Thyroid gland (tissue), 4 donors: ENCODE data around the gene PNKD.

Source experiments
- POLR2A ChIP-seq, 2 donors: fragments of 450-650 bp; IDR thresholded peaks; one replicate each; pipeline ENCODE4 v1.6.1; 2017; ENCODE audit warnings: antibody characterized with exemption in 2 of 2, mild to moderate bottlenecking in 2 of 2, moderate library complexity in 1 of 2
- TF ChIP-seq, protein P1 (sequence below), 6 experiments: fragments of 200-600 bp in 3 of 6; fragments of 450-650 bp in 3 of 6; sonication (generic) in 3 of 6; IDR thresholded peaks; one replicate each; pipeline ENCODE4 v1.5.1; 2016 to 2019; ENCODE audit warnings: antibody characterized with exemption in 6 of 6, mild to moderate bottlenecking in 2 of 6, inconsistent platforms in 1 of 6, moderate library complexity in 1 of 6

DNA sequence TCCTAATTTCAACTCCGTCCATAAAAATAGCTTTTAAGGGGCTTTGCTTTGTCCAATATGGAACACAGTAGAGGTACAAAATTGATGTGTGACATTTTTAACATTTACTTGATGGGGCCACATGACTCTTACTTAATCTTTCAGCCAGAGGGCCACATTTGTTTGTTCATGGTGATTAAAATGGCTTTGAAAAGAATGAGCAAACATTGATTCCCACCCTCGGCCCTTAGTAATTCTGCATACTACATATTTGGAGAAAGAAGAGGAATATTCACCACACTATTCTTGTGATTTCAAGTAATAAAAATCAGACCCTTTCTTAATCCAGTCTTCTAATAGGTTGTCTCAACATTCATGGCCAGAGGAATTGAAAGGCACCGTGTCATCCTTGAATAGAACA is 35.8 kb upstream of the PNKD start:
- TF ChIP-seq POLR2A (IDR thresholded peaks at IDR 0.05), result no peak
- TF ChIP-seq, protein P1, sequence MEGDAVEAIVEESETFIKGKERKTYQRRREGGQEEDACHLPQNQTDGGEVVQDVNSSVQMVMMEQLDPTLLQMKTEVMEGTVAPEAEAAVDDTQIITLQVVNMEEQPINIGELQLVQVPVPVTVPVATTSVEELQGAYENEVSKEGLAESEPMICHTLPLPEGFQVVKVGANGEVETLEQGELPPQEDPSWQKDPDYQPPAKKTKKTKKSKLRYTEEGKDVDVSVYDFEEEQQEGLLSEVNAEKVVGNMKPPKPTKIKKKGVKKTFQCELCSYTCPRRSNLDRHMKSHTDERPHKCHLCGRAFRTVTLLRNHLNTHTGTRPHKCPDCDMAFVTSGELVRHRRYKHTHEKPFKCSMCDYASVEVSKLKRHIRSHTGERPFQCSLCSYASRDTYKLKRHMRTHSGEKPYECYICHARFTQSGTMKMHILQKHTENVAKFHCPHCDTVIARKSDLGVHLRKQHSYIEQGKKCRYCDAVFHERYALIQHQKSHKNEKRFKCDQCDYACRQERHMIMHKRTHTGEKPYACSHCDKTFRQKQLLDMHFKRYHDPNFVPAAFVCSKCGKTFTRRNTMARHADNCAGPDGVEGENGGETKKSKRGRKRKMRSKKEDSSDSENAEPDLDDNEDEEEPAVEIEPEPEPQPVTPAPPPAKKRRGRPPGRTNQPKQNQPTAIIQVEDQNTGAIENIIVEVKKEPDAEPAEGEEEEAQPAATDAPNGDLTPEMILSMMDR (IDR thresholded peaks at IDR 0.05), result no peak
